GM19452 (cell line): ENCODE data around the gene FHIT.

Experiments used
- ATAC-seq: cut with Tn5 transposase; IDR thresholded peaks from one replicate; pipeline ENCODE4 v1.9.1; 2021; ENCODE audit not compliant: unreplicated experiment

Gene FHIT

DNA sequence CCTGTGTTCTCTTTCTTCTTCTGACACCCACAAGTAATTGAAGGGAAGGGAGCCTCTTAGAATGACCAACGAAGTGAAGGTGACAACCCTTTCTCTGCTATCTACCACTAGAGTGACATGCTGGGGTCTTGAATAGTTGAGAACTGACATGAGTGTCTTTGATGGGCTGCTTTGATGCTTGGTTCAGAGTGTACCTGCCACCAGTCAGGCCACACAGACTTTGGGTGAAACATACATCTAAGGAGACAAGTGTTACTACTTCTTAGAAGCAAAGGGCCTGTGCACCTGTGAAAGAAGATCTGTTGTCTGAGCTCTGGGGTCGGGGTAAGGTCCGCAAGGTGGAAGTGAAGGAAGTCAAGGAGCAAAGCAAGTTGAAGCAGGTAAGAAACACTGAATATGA is 1160.7 kb downstream of the FHIT start:
- ATAC-seq = no peak

DNA sequence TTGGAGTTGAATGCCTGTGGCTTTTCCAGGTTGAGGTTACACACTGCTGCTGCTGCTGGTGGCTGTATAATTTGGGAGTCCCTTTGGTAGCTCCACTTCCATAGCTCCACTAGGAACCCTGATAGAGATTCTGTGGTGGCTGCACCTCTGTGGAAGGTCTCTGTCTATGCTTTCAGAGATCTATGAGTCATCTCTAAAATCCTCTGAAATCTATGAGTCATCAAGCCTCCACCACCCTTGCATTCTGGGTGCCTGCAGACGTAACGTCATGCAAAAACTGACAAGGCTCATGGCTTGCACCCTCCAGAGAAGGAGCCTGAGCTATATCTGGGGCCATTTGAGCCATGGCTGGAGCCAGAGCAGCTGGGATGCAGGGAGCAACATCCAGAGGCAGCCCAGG is 1164.4 kb downstream of the FHIT start:
- peak; percentile 66 for ATAC-seq

- no peak for ATAC-seq
These were observed 1165.6 kb downstream of the FHIT start for GRCh38 chr3:60085649-60086048.

- peak; percentile 66 for ATAC-seq
These were observed 1169.7 kb downstream of the FHIT start for GRCh38 chr3:60081381-60082095.

DNA sequence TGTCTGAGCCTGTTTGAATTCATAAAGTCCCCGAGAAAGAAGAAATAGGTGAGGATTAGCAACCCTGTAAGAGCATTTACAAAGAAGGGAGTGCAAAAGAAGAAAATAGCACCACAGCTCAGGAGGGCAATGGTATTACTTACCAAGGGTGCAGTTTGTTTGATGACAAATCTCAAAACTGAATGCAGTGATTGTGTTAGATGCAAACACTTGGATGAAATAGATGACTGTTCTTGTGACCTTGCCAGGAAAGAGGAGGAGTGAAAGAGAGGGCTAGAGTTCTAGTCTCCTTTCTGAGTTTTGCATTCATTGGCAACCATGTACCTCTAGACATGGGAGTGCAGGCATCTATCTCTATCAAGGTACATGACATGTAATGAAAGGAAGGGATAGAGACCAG is 1170.6 kb downstream of the FHIT start:
- ATAC-seq = no peak

DNA sequence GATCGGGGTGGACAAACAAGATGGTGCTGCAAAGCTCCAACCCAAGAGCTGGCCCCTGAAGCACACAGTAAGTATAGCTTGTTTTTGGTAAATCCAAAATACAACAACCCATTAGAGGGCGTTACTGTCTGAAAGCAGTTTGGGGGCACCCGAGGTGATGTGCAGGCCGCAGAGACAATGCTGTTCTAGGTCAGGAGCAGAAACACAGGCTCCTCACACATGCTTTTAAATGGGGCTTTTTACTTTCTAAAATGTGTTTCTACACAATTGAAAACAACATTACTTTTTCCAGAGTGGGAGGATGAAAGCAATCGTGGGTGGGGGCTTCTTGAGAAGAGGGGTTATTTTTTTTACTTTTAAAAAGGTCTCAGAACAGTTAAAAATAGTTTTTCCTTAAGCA is 1172.2 kb downstream of the FHIT start:
- ATAC-seq = no peak

DNA sequence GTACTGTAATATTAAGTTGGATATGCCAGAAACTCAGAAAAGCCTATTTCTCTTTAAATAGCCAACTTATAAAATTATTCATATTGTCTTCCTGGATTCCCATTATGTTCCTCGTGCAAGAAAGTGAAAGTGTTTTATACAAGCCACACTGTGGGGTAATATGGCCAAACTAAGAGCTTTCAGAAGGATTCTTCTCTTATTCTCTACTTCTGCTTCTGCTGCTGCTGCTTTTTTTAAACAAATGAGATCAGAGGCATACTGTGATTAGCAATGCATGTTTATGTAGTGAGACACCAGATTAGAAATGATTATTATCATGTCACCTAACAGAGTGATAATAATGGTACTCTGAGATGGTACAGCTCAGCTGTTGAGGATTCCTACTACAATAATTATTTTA is 1174.9 kb downstream of the FHIT start:
- no peak for ATAC-seq

GRCh38 chr3:60073942-60074341 is 1177.3 kb downstream of the FHIT start:
- ATAC-seq = no peak

GRCh38 chr3:60073228-60073627 is 1178.0 kb downstream of the FHIT start:
- no peak for ATAC-seq

DNA sequence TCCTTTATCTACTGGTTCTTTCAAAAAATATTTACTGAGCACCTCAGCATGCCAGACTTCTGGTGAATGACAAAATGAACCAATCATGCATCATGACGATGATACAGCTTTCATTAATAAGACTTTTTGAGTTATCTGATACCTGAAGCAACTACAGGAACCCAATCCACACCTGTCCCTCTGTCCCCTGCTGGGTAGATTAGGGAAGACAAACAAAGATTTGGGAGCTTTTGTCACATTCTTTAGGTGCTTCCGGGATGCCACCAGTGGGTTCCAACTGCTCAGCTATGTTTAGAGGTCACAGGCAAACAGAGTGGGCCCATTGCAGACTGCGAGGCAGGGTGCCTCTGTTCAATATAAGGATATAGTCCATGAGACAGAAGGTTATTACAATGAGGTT is 1180.9 kb downstream of the FHIT start:
- no peak for ATAC-seq

GRCh38 chr3:60065227-60065868 is 1185.9 kb downstream of the FHIT start:
- ATAC-seq = no peak

GRCh38 chr3:60064210-60065178 is 1186.8 kb downstream of the FHIT start:
- no peak for ATAC-seq

DNA sequence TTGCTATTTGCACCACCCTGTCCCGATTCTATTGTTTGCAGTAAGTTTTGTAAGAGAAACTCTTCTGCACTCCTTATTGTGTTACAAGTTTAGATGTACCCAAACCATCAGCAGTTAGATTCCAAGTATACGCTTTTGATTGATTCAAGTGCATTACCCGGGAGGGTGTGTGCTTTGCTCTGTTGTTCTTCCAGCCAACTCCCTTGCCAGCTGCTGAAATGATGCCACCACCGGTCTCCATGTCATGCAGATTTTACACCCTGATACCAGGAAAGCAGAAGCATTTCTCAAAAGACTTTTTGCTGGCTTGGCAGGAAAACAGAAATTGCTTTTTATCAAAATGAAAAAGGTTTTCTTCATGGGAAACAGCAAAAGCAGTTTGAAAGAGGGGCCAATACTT is 1194.8 kb downstream of the FHIT start:
- no peak for ATAC-seq

DNA sequence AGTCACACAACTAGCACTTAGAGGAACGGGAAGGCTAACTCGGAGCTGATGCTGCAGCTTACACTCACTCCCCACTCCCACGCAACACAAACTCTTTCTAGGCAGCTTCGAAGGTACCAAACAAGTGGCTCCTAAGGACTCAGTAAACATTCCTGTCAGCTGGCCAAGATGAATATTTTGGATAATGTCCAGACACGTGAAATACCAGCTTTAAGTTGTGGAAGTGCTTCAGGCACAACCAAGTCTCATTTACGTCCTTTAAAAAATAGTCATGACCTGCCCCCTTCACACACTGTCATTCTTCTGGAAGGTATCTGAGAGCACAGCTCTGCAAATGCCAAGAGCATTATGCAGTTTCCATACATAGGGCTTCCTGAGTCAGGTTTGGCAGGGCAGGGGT is 1195.5 kb downstream of the FHIT start:
- no peak for ATAC-seq

- ATAC-seq = no peak
These were observed 1197.6 kb downstream of the FHIT start for GRCh38 chr3:60053526-60054265.

DNA sequence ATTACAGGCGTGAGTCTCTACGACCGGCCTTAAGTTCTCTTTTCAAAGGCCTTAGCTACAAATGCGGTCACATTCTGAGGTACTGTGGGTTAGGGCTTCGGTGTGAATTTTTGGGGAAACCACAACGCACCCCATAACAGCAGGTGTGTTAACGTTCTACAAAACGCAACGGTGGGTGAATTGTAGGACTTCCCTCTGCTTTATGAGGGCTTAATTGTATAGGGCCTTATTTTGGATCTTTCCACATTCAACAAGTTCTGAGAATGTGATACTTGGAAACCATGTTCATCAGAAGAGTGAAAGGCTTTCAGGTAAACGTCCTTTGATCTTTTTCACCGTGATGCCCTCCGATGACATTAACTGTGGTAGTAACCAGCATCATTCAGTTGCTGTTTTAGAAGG is 1202.8 kb downstream of the FHIT start:
- no peak for ATAC-seq

GRCh38 chr3:60047426-60048200 is 1203.6 kb downstream of the FHIT start:
- ATAC-seq = no peak

- ATAC-seq = no peak
These were observed 1205.0 kb downstream of the FHIT start for GRCh38 chr3:60046210-60046609.

GRCh38 chr3:60045686-60046085 is 1205.6 kb downstream of the FHIT start:
- ATAC-seq = no peak

- no peak for ATAC-seq
These were observed 1214.4 kb downstream of the FHIT start for GRCh38 chr3:60036803-60037202.
